H1 (cell line): Measurements from ENCODE around the gene SIRT7. TPM values are rescaled to one million over a fixed set of nuclear protein-coding genes. Genes with fewer than 3 reads are reported as not detected.
A peak's percentile ranks its signal among the peaks of the same experiment; 100 is the strongest.

Experiments used
- CTCF ChIA-PET: fragments of 300-600 bp; sonication (Branson Sonifier 250); formaldehyde crosslinking; loops from one replicate; lab custom pipeline; 2021; ENCODE audit not compliant: partially characterized antibody; lab: Charles Lee
- POLR2A ChIA-PET: fragments of 300-600 bp; sonication (Branson Sonifier 250); formaldehyde crosslinking; loops from one replicate; lab custom pipeline; 2021; ENCODE audit warnings: inconsistent platforms; ENCODE audit not compliant: partially characterized antibody; lab: Charles Lee
- DNase-seq, 2 experiments: peaks; one replicate each; pipeline versions ENCODE4 v3.0.0 to v3.0.0-alpha.2; 2010 to 2022; ENCODE audit warnings: low spot score in 2 of 2, low read depth in 1 of 2, mixed read lengths in 1 of 2
- FAIRE-seq: peaks from 2 replicates; lab custom pipeline; 2011; peaks lifted over from hg19 to GRCh38; lab: Jason Lieb, UNC
- H2AFZ ChIP-seq: 2 replicates; pipeline ENCODE4 v1.8.1; 2012; ENCODE audit warnings: low read length, inconsistent platforms
- H2AK5ac ChIP-seq: 2 replicates; pipeline ENCODE4 v1.6.1; 2013; ENCODE audit warnings: low read depth, low read length
- H2BK120ac ChIP-seq: replicated peaks from 2 replicates; pipeline ENCODE3; 2013; ENCODE audit warnings: low read depth, low read length, inconsistent platforms
- H2BK12ac ChIP-seq: 2 replicates; pipeline ENCODE4 v1.6.1; 2013; ENCODE audit warnings: low read depth, low read length
- H2BK15ac ChIP-seq: 2 replicates; pipeline ENCODE4 v1.6.1; 2013; ENCODE audit warnings: low read length
- H2BK20ac ChIP-seq: 2 replicates; pipeline ENCODE4 v1.6.1; 2013; ENCODE audit warnings: low read length
- H2BK5ac ChIP-seq: 2 replicates; pipeline ENCODE4 v1.6.1; 2013; ENCODE audit warnings: low read depth, low read length
- H3K14ac ChIP-seq: 2 replicates; pipeline ENCODE4 v1.6.1; 2013; ENCODE audit warnings: inconsistent platforms; ENCODE audit not compliant: insufficient read length
- H3K18ac ChIP-seq: 2 replicates; pipeline ENCODE4 v1.6.1; 2013; ENCODE audit warnings: low read length; ENCODE audit errors: extremely low read depth
- H3K23ac ChIP-seq: 2 replicates; pipeline ENCODE4 v1.6.1; 2013; ENCODE audit warnings: inconsistent platforms; ENCODE audit not compliant: insufficient read length
- H3K23me2 ChIP-seq: 2 replicates; pipeline ENCODE4 v1.6.1; 2013; ENCODE audit warnings: low read depth, low read length
- H3K27ac ChIP-seq: 2 replicates; pipeline ENCODE4 v1.6.1; 2011; ENCODE audit warnings: low read depth, low read length, inconsistent platforms
- H3K27me3 ChIP-seq, 4 experiments: replicated peaks in 1 of 4; 1 replicate in 1 of 4; 2 replicates in 3 of 4; pipeline versions ENCODE4 v1.6.1 to v1.8.1; 2011 to 2013; ENCODE audit warnings: low read length in 3 of 4, mild to moderate bottlenecking in 3 of 4, inconsistent platforms in 2 of 4, mixed read lengths in 2 of 4, moderate library complexity in 1 of 4; ENCODE audit not compliant: control insufficient read depth in 3 of 4, insufficient read depth in 3 of 4; ENCODE audit errors: extremely low read depth in 1 of 4
- H3K36me3 ChIP-seq, 4 experiments: 2 replicates each; pipeline versions ENCODE4 v1.6.1 to v1.8.1; 2011 to 2013; ENCODE audit warnings: mild to moderate bottlenecking in 4 of 4, low read length in 3 of 4, moderate library complexity in 2 of 4, control low read depth in 1 of 4, inconsistent platforms in 1 of 4; ENCODE audit not compliant: insufficient read depth in 4 of 4, control insufficient read depth in 2 of 4
- H3K4ac ChIP-seq: replicated peaks from 2 replicates; pipeline ENCODE3; 2013; ENCODE audit warnings: low read length, low read depth, mixed read lengths, inconsistent platforms; ENCODE audit not compliant: insufficient read length
- H3K4me1 ChIP-seq, 4 experiments: replicated peaks in 1 of 4; 1 replicate in 1 of 4; 2 replicates in 3 of 4; pipeline versions ENCODE4 v1.6.1 to v1.8.1; 2011 to 2013; ENCODE audit warnings: low read length in 3 of 4, inconsistent platforms in 2 of 4, mixed read lengths in 1 of 4; ENCODE audit not compliant: insufficient read depth in 4 of 4, control insufficient read depth in 3 of 4
- H3K4me2 ChIP-seq, 2 experiments: 2 replicates each; pipeline versions ENCODE4 v1.6.1 to v1.8.1; 2011 to 2013; ENCODE audit warnings: low read depth in 2 of 2, low read length in 2 of 2, control low read depth in 1 of 2, inconsistent platforms in 1 of 2, mild to moderate bottlenecking in 1 of 2; ENCODE audit not compliant: insufficient read depth in 1 of 2
- H3K4me3 ChIP-seq, 4 experiments: fragments of 200-600, 300-600 bp in 1 of 4; sonication (generic), shearing (Covaris generic), sonication (Bioruptor Twin) in 1 of 4; 2 replicates each; pipeline versions ENCODE4 v1.5.1 to v1.8.1; 2011 to 2016; ENCODE audit warnings: low read length in 4 of 4, low read depth in 3 of 4, control low read depth in 2 of 4, inconsistent platforms in 2 of 4, mild to moderate bottlenecking in 2 of 4, mixed read lengths in 1 of 4, moderate library complexity in 1 of 4; ENCODE audit not compliant: insufficient read depth in 2 of 4; ENCODE audit errors: extremely low read depth in 1 of 4
- H3K56ac ChIP-seq: replicated peaks from 2 replicates; pipeline ENCODE3; 2013; ENCODE audit warnings: low read depth, mild to moderate bottlenecking, mixed read lengths, low read length, inconsistent platforms; ENCODE audit not compliant: insufficient read length
- H3K79me1 ChIP-seq: 2 replicates; pipeline ENCODE4 v1.6.1; 2013; ENCODE audit warnings: low read depth, low read length, control low read depth
- H3K79me2 ChIP-seq, 2 experiments: 2 replicates each; pipeline versions ENCODE4 v1.6.1 to v1.8.1; 2012 to 2013; ENCODE audit warnings: low read length in 2 of 2, mild to moderate bottlenecking in 2 of 2, inconsistent platforms in 1 of 2; ENCODE audit not compliant: insufficient read depth in 2 of 2, control insufficient read depth in 1 of 2
- H3K9ac ChIP-seq, 4 experiments: replicated peaks in 1 of 4; 1 replicate in 1 of 4; 2 replicates in 3 of 4; pipeline versions ENCODE4 v1.6.1 to v1.8.1; 2011 to 2013; ENCODE audit warnings: low read depth in 3 of 4, low read length in 3 of 4, control low read depth in 2 of 4, mild to moderate bottlenecking in 2 of 4, moderate library complexity in 2 of 4, inconsistent platforms in 1 of 4; ENCODE audit errors: extremely low read depth in 1 of 4
- H3K9me3 ChIP-seq, 2 experiments: 2 replicates each; pipeline versions ENCODE4 v1.6.1 to v1.8.1; 2012 to 2013; ENCODE audit warnings: mild to moderate bottlenecking in 2 of 2, moderate library complexity in 2 of 2, control low read depth in 1 of 2, inconsistent platforms in 1 of 2, low read depth in 1 of 2, low read length in 1 of 2, mixed read lengths in 1 of 2; ENCODE audit not compliant: insufficient read depth in 2 of 2
- H4K20me1 ChIP-seq, 2 experiments: replicated peaks in 1 of 2; 2 replicates each; pipeline versions ENCODE3 to v1.8.1; 2011 to 2013; ENCODE audit warnings: inconsistent platforms in 2 of 2, low read length in 2 of 2, mild to moderate bottlenecking in 1 of 2; ENCODE audit not compliant: insufficient read depth in 2 of 2, control insufficient read depth in 1 of 2
- H4K5ac ChIP-seq: 2 replicates; pipeline ENCODE4 v1.6.1; 2013; ENCODE audit warnings: low read length, low read depth, mixed read lengths, inconsistent platforms; ENCODE audit not compliant: insufficient read length
- H4K8ac ChIP-seq: 2 replicates; pipeline ENCODE4 v1.8.0; 2013; ENCODE audit warnings: mild to moderate bottlenecking, moderate library complexity, low read length, inconsistent platforms; ENCODE audit not compliant: insufficient read depth; ENCODE audit errors: extremely low read depth
- H4K91ac ChIP-seq: replicated peaks from 2 replicates; pipeline ENCODE3; 2013; ENCODE audit warnings: low read length, mixed read lengths, inconsistent platforms; ENCODE audit not compliant: insufficient read length
- CEBPB ChIP-seq: IDR thresholded peaks from 2 replicates; pipeline ENCODE4 v1.6.1; 2012; ENCODE audit warnings: low read depth, low read length
- HDAC2 ChIP-seq, 2 experiments: fragments of 300-600 bp in 1 of 2; sonication (generic) in 1 of 2; IDR thresholded peaks; 2 replicates each; pipeline ENCODE4 v1.6.1; 2011 to 2012; ENCODE audit warnings: low read depth in 2 of 2, low read length in 2 of 2, mild to moderate bottlenecking in 2 of 2, moderate library complexity in 2 of 2, borderline replicate concordance in 1 of 2, inconsistent platforms in 1 of 2
- KDM4A ChIP-seq: IDR thresholded peaks from one replicate; pipeline ENCODE4 v1.7.1; 2012; ENCODE audit warnings: low read depth, mild to moderate bottlenecking, moderate library complexity, low read length, inconsistent platforms; ENCODE audit not compliant: severe bottlenecking
- NANOG ChIP-seq: IDR thresholded peaks from 2 replicates; pipeline ENCODE4 v1.6.1; 2011; ENCODE audit warnings: low read length, low read depth, mild to moderate bottlenecking, inconsistent platforms; ENCODE audit not compliant: insufficient read depth, poor library complexity, severe bottlenecking
- POLR2AphosphoS5 ChIP-seq: IDR thresholded peaks from 2 replicates; pipeline ENCODE4 v1.6.1; 2011; ENCODE audit warnings: low read depth, low read length
- RFX5 ChIP-seq: IDR thresholded peaks from 2 replicates; pipeline ENCODE4 v1.6.1; 2011; ENCODE audit warnings: low read depth, low read length, improper control_type of control experiment, borderline replicate concordance
- SIX5 ChIP-seq: IDR thresholded peaks from 2 replicates; pipeline ENCODE4 v1.6.1; 2011; ENCODE audit warnings: mild to moderate bottlenecking, low read depth, low read length
- WGBS, 2 experiments: shearing (Covaris generic) in 1 of 2; methylation state at CpG; one replicate each; pipeline versions ENCODE4 v1.1.6 to v1.1.7; 2013 to 2015; ENCODE audit warnings: low lambda C conversion rate in 2 of 2, mixed read lengths in 2 of 2, inconsistent platforms in 1 of 2, low coverage in 1 of 2, missing lambda C conversion rate in 1 of 2; ENCODE audit not compliant: insufficient replicate concordance in 2 of 2, insufficient coverage in 1 of 2, insufficient read length in 1 of 2; ENCODE audit errors: extremely low coverage in 1 of 2, missing lambda C conversion rate in 1 of 2; 5-methylcytosine and 5-hydroxymethylcytosine counted together
- polyA plus RNA-seq, 7 experiments: library from polyadenylated mRNA; depleted of rRNA in 3 of 7; stranded (reverse) in 5 of 7; unstranded in 2 of 7; fragments of >200 nt in 5 of 7; fragments of 200-250 nt in 2 of 7; gene quantifications; 1 replicate in 5 of 7; 2 replicates in 1 of 7; 4 replicates in 1 of 7; pipeline versions ENCODE4 v1.2.1 to v1.2.3, GENCODE V29; 2011 to 2013; ENCODE audit warnings: missing spikeins in 2 of 7, mixed read lengths in 2 of 7
- total RNA-seq: library from RNA; stranded (reverse); fragmentation: NEBNext Ultra II Directional; extraction: Animal tissue kit (Norgen Biotek cat#: 25700); gene quantifications from 2 replicates; pipeline ENCODE4 v1.2.1, GENCODE V29; 2021
- TF ChIP-seq, protein P1 (sequence below): IDR thresholded peaks from 2 replicates; pipeline ENCODE4 v1.6.1; 2011; ENCODE audit warnings: low read depth, mild to moderate bottlenecking, low read length; ENCODE audit not compliant: insufficient read depth

SIRT7 gene
- total and polyA plus RNA-seq, 2 of the 8 experiments (the other 6 are each of a cell fraction or from before 2014, with no cell fraction given) = 5.8 to 16.6 TPM

GRCh38 chr17:81923302-81924260, 5.6 kb upstream of the SIRT7 start:
- POLR2A ChIA-PET = interaction anchor here (0.7 to 14.6 kb wide), 26 partner anchors 10 to 175 kb away, joined by 3 to 150 read pairs (median 4); partner anchors contain the start of genes ANAPC11, ARHGDIA, FASN and NPB
- peaks cover 13% of the 10 kb centered on the region; the same call in 1 of the 2 replicates for H3K23me2 ChIP-seq
- H3K14ac ChIP-seq = no peak overlapping the region
- DNase-seq (no peak), FAIRE-seq (no peak)
- CTCF ChIA-PET = interaction anchor here (1.0 to 2.1 kb wide), 11 partner anchors 16 to 265 kb away, joined by 3 to 10 read pairs (median 4); partner anchors contain the start of genes ALYREF and ANAPC11
- H3K36me3 ChIP-seq = peaks cover 3 to 26% (median 6%) of the 10 kb centered on the region in 4 experiments; a peak in 6 of 8 replicates
- H3K27me3 ChIP-seq = peaks cover 0 to 2% (median 2%) of the 10 kb centered on the region in 4 experiments; a peak in 4 of 7 replicates
- peak overlapping the region; percentile 20 to 51 (median 32); a peak in 7 of 8 replicates for H3K4me3 ChIP-seq
- peaks cover 12 to 77% of the 10 kb centered on the region in 2 experiments; a peak in 3 of 4 replicates for H3K79me2 ChIP-seq
- 35% methylated on average over 18 of the region's 32 CpGs; no CpG with 5 or more reads in 1 of the 2 experiments for WGBS, 2 experiments
- H2AFZ ChIP-seq = no peak overlapping the region
- H3K23ac ChIP-seq = no peak overlapping the region
- peak overlapping the region in 3 of 4 experiments; percentile 28 to 54 (median 34); a peak in 4 of 7 replicates for H3K9ac ChIP-seq
- H2BK20ac ChIP-seq = peak overlapping the region; percentile 80; the same call in 1 of the 2 replicates
- H3K9me3 ChIP-seq = no peaks in the 10 kb centered on the region
- H4K91ac ChIP-seq = peak overlapping the region; percentile 82
- no peak overlapping the region for H3K56ac ChIP-seq
- no peak overlapping the region for H2BK15ac ChIP-seq
- no peak overlapping the region for H2BK120ac ChIP-seq
- peaks cover 15 to 28% of the 10 kb centered on the region in 2 experiments for H4K20me1 ChIP-seq
- H2BK12ac ChIP-seq = peak overlapping the region; percentile 92; the same call in 1 of the 2 replicates
- peak overlapping the region; percentile 78 for H3K18ac ChIP-seq
- peaks cover 0 to 36% (median 29%) of the 10 kb centered on the region in 4 experiments; a peak in 6 of 7 replicates for H3K4me1 ChIP-seq
- peak overlapping the region; percentile 96 for H3K4ac ChIP-seq
- H3K79me1 ChIP-seq = peaks cover 48% of the 10 kb centered on the region
- peak overlapping the region; percentile 70 for H4K5ac ChIP-seq
- H2BK5ac ChIP-seq = peak overlapping the region; percentile 93; the same call in 1 of the 2 replicates
- H3K4me2 ChIP-seq = peak overlapping the region; percentile 79 to 88
- H3K27ac ChIP-seq = peak overlapping the region; percentile 55; the same call in 1 of the 2 replicates
- 0 out of 2 replicates have a peak overlapping the region, but pooled peaks have one; percentile 13 for H2AK5ac ChIP-seq
- peak overlapping the region; percentile 81; the same call in 1 of the 2 replicates for H4K8ac ChIP-seq
- TF ChIP-seq HDAC2 (IDR thresholded peaks at IDR 0.05; ENCODE audit: borderline replicate concordance in 1 of 2, low read depth in 2 of 2, low read length in 2 of 2) (no peak), RFX5 (no peak), POLR2AphosphoS5 (no peak), KDM4A (no peak), CEBPB (no peak), SIX5 (no peak), NANOG (no peak)
- TF ChIP-seq, protein P1, sequence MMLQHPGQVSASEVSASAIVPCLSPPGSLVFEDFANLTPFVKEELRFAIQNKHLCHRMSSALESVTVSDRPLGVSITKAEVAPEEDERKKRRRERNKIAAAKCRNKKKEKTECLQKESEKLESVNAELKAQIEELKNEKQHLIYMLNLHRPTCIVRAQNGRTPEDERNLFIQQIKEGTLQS = no peak
